Mucosa of descending colon (tissue), 3 donors: ENCODE measurements around the gene SDR9C7. TPM values are rescaled to one million over a fixed set of nuclear protein-coding genes. Genes with fewer than 3 reads are reported as not detected.
"Not testable (repeated sequence)": the region's sequence is repeated elsewhere in the genome, so short reads cannot be mapped to it uniquely, and the experiment has no call there.

Experiments used
- ATAC-seq: fragments of 200-7000 bp; cut with Tn5 transposase; one replicate; pipeline ENCODE4 v1.9.1; 2020; ENCODE audit warnings: mild to moderate bottlenecking, moderate library complexity
- DNase-seq, 3 donors: peaks; one replicate each; pipeline ENCODE4 v3.0.0-alpha.2; 2020
- H3K36me3 ChIP-seq: fragments of 200-600 bp; one replicate; pipeline ENCODE4 v1.8.0; 2021; ENCODE audit warnings: low read depth, mild to moderate bottlenecking
- H3K4me1 ChIP-seq: fragments of 200-600 bp; one replicate; pipeline ENCODE4 v1.8.0; 2021; ENCODE audit warnings: low read depth, mild to moderate bottlenecking
- H3K4me3 ChIP-seq: fragments of 200-600 bp; one replicate; pipeline ENCODE4 v1.8.0; 2021; ENCODE audit warnings: mild to moderate bottlenecking
- H3K9me3 ChIP-seq: fragments of 200-600 bp; one replicate; pipeline ENCODE4 v1.8.0; 2021; ENCODE audit warnings: mild to moderate bottlenecking
- intact Hi-C, 2 donors: fragments of 100-400 bp; cut with DNase I in 1 of 2; cut with micrococcal nuclease in 1 of 2; formaldehyde crosslinking; loops; one replicate each; pipeline versions ENCODE4 v1.11.0 to v1.11.1; 2022; cut with DNase I, micrococcal nuclease
- total RNA-seq, 3 donors: library from RNA; stranded (reverse); fragmentation: NEBNext Ultra II Directional in 2 of 3; extraction: Animal tissue kit (Norgen Biotek cat#: 25700) in 2 of 3; gene quantifications; one replicate each; pipeline versions ENCODE4 v1.2.1 to v1.2.4, GENCODE V29; 2021 to 2023
- TF ChIP-seq, protein P1 (sequence below): fragments of 200-600 bp; IDR thresholded peaks from one replicate; pipeline ENCODE4 v1.8.0; 2022; ENCODE audit warnings: antibody characterized with exemption, mild to moderate bottlenecking
- donor health status: DM: no; HTN: no; CAD: no; lungs with moderate emphysema.
- donor health status: DM: no; HTN: no; CAD: no.
- donor health status: DM: no; HTN: yes; CAD: no.

The SDR9C7 gene
- total RNA-seq, 3 donors from 2014 or later, result not detected

DNA sequence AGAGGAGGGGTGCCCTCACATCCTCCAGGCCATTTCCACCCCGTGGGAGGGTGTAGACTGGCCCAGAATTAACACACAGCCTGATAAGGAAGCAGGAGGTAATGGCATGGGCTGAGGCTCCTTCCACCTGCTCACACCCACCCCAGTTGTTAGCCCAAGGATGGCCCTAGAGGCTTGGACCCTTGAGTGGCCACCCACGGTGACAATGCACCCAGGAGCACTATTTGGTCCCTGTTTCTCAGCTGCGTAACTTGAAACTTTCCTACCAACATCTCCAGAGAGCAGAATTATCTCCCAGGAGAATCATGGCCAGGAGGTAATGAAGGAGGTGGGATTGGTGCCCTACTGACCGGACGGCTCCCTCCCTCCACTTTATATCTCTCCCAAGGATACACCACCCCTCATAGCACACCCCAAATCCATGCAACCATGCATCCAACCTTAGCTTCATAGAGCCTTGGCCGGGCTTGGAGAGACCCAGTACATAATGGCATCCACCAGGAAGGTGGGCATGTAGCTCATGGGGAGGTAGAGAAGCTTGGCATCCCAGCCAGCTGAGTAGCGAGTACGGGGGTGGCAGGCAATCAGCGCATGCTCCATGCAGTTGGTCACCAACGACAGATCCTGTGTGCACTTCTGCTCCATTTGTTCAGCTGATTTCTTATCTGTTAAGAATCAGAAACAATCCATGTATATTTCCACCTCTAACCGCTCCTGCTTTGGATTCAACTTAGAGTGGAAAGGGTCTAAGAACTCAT, 17.6 kb upstream of the SDR9C7 start:
- H3K36me3 ChIP-seq, result no peaks in the 10 kb centered on the region
- no peaks in the 10 kb centered on the region for H3K9me3 ChIP-seq
- intact Hi-C loops, result no loop called here
- no peak overlapping the region for H3K4me3 ChIP-seq
- DNase-seq (no peak), ATAC-seq (no peak)
- no peaks in the 10 kb centered on the region for H3K4me1 ChIP-seq
- TF ChIP-seq, protein P1, sequence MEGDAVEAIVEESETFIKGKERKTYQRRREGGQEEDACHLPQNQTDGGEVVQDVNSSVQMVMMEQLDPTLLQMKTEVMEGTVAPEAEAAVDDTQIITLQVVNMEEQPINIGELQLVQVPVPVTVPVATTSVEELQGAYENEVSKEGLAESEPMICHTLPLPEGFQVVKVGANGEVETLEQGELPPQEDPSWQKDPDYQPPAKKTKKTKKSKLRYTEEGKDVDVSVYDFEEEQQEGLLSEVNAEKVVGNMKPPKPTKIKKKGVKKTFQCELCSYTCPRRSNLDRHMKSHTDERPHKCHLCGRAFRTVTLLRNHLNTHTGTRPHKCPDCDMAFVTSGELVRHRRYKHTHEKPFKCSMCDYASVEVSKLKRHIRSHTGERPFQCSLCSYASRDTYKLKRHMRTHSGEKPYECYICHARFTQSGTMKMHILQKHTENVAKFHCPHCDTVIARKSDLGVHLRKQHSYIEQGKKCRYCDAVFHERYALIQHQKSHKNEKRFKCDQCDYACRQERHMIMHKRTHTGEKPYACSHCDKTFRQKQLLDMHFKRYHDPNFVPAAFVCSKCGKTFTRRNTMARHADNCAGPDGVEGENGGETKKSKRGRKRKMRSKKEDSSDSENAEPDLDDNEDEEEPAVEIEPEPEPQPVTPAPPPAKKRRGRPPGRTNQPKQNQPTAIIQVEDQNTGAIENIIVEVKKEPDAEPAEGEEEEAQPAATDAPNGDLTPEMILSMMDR, result no peak

DNA sequence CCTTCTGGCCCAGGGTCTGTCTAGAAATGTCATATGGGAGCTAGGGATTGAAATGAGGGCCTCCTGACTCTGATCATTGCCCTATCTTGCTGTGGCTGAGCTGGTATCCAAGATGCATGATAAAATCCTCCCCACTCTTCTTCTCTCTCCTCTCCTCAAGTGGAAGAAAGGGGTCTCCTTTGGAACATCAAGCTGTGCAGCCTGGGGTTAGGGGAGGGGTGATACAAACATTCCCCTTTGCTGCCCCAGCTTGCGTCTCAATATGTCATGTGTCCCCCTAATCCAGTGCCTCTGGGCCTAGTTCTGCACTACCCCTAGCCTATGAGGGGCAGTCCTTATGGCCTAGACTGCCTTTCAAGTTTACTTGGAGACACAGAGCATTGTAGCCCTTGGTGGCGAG, 14.7 kb upstream of the SDR9C7 start:
- TF ChIP-seq, protein P1, result no peak
- Histone ChIP-seq H3K4me3 (no peak overlapping the region), H3K36me3 (no peaks in the 10 kb centered on the region), H3K9me3 (no peaks in the 10 kb centered on the region), H3K4me1 (no peaks in the 10 kb centered on the region)
- intact Hi-C loops, result no loop called here
- DNase-seq (no peak), ATAC-seq (no peak)

GRCh38 chr12:56948457-56948777, 14.2 kb upstream of the SDR9C7 start:
- H3K36me3 ChIP-seq, result no peaks in the 10 kb centered on the region

DNA sequence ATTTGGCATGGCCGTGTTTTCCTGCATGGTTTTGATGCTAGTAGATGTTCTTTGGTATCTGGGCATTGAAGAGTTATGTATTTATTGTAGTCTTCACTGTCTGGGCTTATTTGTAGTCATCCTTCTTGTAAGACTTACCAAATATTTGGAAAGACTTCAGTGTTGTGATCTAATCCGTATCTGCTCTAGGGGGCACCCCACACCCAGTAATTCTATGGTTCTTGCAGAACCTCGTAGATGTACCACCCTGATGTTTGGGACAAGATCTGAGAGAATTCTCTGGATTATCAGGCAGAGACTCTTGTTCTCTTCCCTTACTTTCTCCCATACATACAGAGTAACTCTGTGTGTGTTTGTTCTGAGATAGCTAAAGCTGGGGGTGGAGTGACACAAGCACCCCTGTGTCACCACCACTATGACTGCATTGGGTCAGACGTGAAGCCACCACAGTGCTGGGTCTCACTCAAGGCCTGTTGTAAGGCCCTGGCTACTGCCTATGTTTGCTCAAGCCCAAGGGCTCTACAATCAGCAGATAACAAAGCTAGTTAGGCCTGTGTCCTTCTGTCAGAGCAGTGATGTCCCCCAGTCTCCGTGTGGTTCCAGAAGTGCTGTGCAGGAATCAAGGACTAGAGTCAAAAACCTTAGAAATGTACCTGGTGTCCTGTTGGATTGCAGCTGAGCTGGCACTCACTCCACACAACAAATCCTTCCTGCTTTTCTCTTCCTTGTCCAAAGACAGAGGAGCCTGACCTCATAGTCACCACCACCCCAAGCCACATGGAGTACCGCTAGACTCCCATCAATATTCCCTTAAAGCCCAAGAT, 13.6 kb upstream of the SDR9C7 start:
- TF ChIP-seq, protein P1, result no peak
- Histone ChIP-seq H3K36me3 (no peaks in the 10 kb centered on the region), H3K4me1 (no peaks in the 10 kb centered on the region), H3K9me3 (no peaks in the 10 kb centered on the region), H3K4me3 (no peak overlapping the region)
- DNase-seq (no peak), ATAC-seq (no peak)
- intact Hi-C loops, result no loop called here

More at GRCh38 chr12:56948457-56948777, 14.2 kb upstream of the SDR9C7 start:
- Histone ChIP-seq H3K4me3 (no peak overlapping the region), H3K4me1 (no peaks in the 10 kb centered on the region), H3K9me3 (no peaks in the 10 kb centered on the region)
- intact Hi-C loops, result no loop called here
- TF ChIP-seq, protein P1, result no peak
- ATAC-seq (no peak), DNase-seq (no peak)

- H3K4me1 ChIP-seq, result no peaks in the 10 kb centered on the region
- TF ChIP-seq, protein P1, result no peak
- H3K9me3 ChIP-seq, result no peaks in the 10 kb centered on the region
- H3K4me3 ChIP-seq, result no peak overlapping the region
- intact Hi-C loops, result no loop called here
- no peak for ATAC-seq
- no peaks in the 10 kb centered on the region for H3K36me3 ChIP-seq
- no peak for DNase-seq
Measured at GRCh38 chr12:56943878-56944277, 9.7 kb upstream of the SDR9C7 start.

- ATAC-seq, result not testable (repeated sequence)
Measured at GRCh38 chr12:56943374-56943773, 9.2 kb upstream of the SDR9C7 start.

More at GRCh38 chr12:56943374-56943773, 9.2 kb upstream of the SDR9C7 start:
- H3K4me3 ChIP-seq, intact Hi-C loops, H3K4me1 ChIP-seq, H3K9me3 ChIP-seq, H3K36me3 ChIP-seq, DNase-seq: not testable (repeated sequence)
